Keratinocyte (primary cell): Measurements from ENCODE around the gene STOM. TPM values are rescaled to one million over a fixed set of nuclear protein-coding genes. Genes with fewer than 3 reads are reported as not detected.
A peak's percentile ranks its signal among the peaks of the same experiment; 100 is the strongest.

Experiments
- DNase-seq: peaks from one replicate; pipeline ENCODE4 v3.0.0-alpha.2; 2011; ENCODE audit warnings: low read depth, missing footprints, low spot score
- FAIRE-seq: peaks from 2 replicates; lab custom pipeline; 2011; peaks lifted over from hg19 to GRCh38; lab: Jason Lieb, UNC
- H2AFZ ChIP-seq: 2 replicates; pipeline ENCODE4 v1.6.0; 2012; ENCODE audit warnings: low read length, control low read depth, inconsistent platforms; ENCODE audit not compliant: control insufficient read depth
- H3K27ac ChIP-seq: 2 replicates; pipeline ENCODE4 v1.5.1; 2011; ENCODE audit warnings: low read length; ENCODE audit not compliant: control insufficient read depth, insufficient read depth
- H3K27me3 ChIP-seq: 3 replicates; pipeline ENCODE4 v1.6.0; 2011; ENCODE audit warnings: low read length; ENCODE audit not compliant: control insufficient read depth, insufficient read depth; ENCODE audit errors: extremely low read depth
- H3K36me3 ChIP-seq, 2 experiments: 2 replicates in 1 of 2; 3 replicates in 1 of 2; pipeline ENCODE4 v1.5.1; 2011; ENCODE audit warnings: low read length in 2 of 2, mild to moderate bottlenecking in 1 of 2; ENCODE audit not compliant: control insufficient read depth in 2 of 2, insufficient read depth in 2 of 2; ENCODE audit errors: extremely low read depth in 1 of 2
- H3K4me1 ChIP-seq: 3 replicates; pipeline ENCODE4 v1.5.1; 2011; ENCODE audit warnings: low read length; ENCODE audit not compliant: control insufficient read depth, insufficient read depth; ENCODE audit errors: extremely low read depth
- H3K4me2 ChIP-seq: 3 replicates; pipeline ENCODE4 v1.6.0; 2011; ENCODE audit warnings: low read depth, low read length; ENCODE audit not compliant: control insufficient read depth, insufficient read depth; ENCODE audit errors: extremely low read depth
- H3K4me3 ChIP-seq, 3 experiments: fragments of 200-600 bp in 1 of 3; sonication (generic) in 1 of 3; 2 replicates in 2 of 3; 3 replicates in 1 of 3; pipeline ENCODE4 v1.5.1; 2011 to 2016; ENCODE audit warnings: low read length in 3 of 3, mild to moderate bottlenecking in 3 of 3, control low read depth in 2 of 3, inconsistent platforms in 1 of 3, low read depth in 1 of 3, mixed read lengths in 1 of 3, mixed run types in 1 of 3, moderate library complexity in 1 of 3; ENCODE audit not compliant: control insufficient read depth in 2 of 3, insufficient read depth in 2 of 3; ENCODE audit errors: extremely low read depth in 1 of 3
- H3K79me2 ChIP-seq: 2 replicates; pipeline ENCODE4 v1.6.0; 2012; ENCODE audit warnings: low read length; ENCODE audit not compliant: control insufficient read depth, insufficient read depth
- H3K9ac ChIP-seq: 3 replicates; pipeline ENCODE4 v1.6.0; 2011; ENCODE audit warnings: low read length; ENCODE audit not compliant: control insufficient read depth, insufficient read depth; ENCODE audit errors: extremely low read depth
- H3K9me1 ChIP-seq: 3 replicates; pipeline ENCODE4 v1.6.0; 2011; ENCODE audit warnings: low read length; ENCODE audit not compliant: control insufficient read depth, insufficient read depth; ENCODE audit errors: extremely low read depth
- H3K9me3 ChIP-seq: 2 replicates; pipeline ENCODE4 v1.5.1; 2012; ENCODE audit warnings: low read depth, low read length; ENCODE audit not compliant: control insufficient read depth
- H4K20me1 ChIP-seq: 3 replicates; pipeline ENCODE4 v1.6.0; 2011; ENCODE audit warnings: low read length; ENCODE audit not compliant: control insufficient read depth, insufficient read depth; ENCODE audit errors: extremely low read depth
- EZH2 ChIP-seq: IDR thresholded peaks from one replicate; pipeline ENCODE4 v1.6.1; 2012; ENCODE audit warnings: inconsistent platforms, mild to moderate bottlenecking, low read length, moderate library complexity
- dilution Hi-C: fragments of 300-500 bp; cut with MboI; formaldehyde crosslinking; loops from one replicate; pipeline ENCODE4 v1.7.0; 2020; ENCODE audit warnings: low sequenced_read_pairs; ENCODE audit not compliant: extremely low pct_ligation_motif_present
- polyA plus RNA-seq, 5 experiments: library from polyadenylated mRNA; depleted of rRNA in 3 of 5; stranded (reverse) in 3 of 5; stranded (forward) in 1 of 5; unstranded in 1 of 5; fragments of >200 nt; gene quantifications; 1 replicate in 1 of 5; 2 replicates in 3 of 5; 3 replicates in 1 of 5; pipeline versions ENCODE4 v1.2.1 to v1.2.3, GENCODE V29; 2011 to 2012; ENCODE audit warnings: missing spikeins in 2 of 5, low read depth in 1 of 5, low replicate concordance in 1 of 5
- TF ChIP-seq, protein P1 (sequence below), 3 experiments: IDR thresholded peaks in 1 of 3; conservative IDR thresholded peaks in 1 of 3; optimal IDR thresholded peaks in 1 of 3; 2 replicates in 2 of 3; 3 replicates in 1 of 3; pipeline versions ENCODE3 to v1.5.1; 2011; ENCODE audit warnings: low read length in 3 of 3, mild to moderate bottlenecking in 3 of 3, moderate library complexity in 2 of 3, control low read depth in 1 of 3, inconsistent platforms in 1 of 3; ENCODE audit not compliant: insufficient read depth in 2 of 3; ENCODE audit errors: extremely low read depth in 1 of 3

STOM gene
- polyA plus RNA-seq, 1 donor (not counting 4 experiments of a cell fraction or from before 2014, with no cell fraction given), result 121 TPM

- TF ChIP-seq EZH2, result no peak
- TF ChIP-seq, protein P1, sequence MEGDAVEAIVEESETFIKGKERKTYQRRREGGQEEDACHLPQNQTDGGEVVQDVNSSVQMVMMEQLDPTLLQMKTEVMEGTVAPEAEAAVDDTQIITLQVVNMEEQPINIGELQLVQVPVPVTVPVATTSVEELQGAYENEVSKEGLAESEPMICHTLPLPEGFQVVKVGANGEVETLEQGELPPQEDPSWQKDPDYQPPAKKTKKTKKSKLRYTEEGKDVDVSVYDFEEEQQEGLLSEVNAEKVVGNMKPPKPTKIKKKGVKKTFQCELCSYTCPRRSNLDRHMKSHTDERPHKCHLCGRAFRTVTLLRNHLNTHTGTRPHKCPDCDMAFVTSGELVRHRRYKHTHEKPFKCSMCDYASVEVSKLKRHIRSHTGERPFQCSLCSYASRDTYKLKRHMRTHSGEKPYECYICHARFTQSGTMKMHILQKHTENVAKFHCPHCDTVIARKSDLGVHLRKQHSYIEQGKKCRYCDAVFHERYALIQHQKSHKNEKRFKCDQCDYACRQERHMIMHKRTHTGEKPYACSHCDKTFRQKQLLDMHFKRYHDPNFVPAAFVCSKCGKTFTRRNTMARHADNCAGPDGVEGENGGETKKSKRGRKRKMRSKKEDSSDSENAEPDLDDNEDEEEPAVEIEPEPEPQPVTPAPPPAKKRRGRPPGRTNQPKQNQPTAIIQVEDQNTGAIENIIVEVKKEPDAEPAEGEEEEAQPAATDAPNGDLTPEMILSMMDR (optimal IDR thresholded peaks at IDR 0.05 in 1 of 3, IDR thresholded peaks at IDR 0.05 in 1 of 3, conservative IDR thresholded peaks at IDR 0.05 in 1 of 3; ENCODE audit: extremely low read depth in 1 of 3, insufficient read depth in 2 of 3, low read length in 3 of 3), result no peak
- FAIRE-seq (no peak), DNase-seq (no peak)
- Histone ChIP-seq H3K27ac (no peak overlapping the region), H3K9me1 (no peaks in the 10 kb centered on the region), H3K27me3 (no peaks in the 10 kb centered on the region), H2AFZ (no peak overlapping the region), H3K79me2 (no peaks in the 10 kb centered on the region), H3K36me3 (peaks cover 42 to 47% of the 10 kb centered on the region in 2 experiments), H3K9ac (no peak overlapping the region), H4K20me1 (no peaks in the 10 kb centered on the region), H3K4me3 (no peak overlapping the region), H3K4me2 (no peak overlapping the region), H3K9me3 (no peaks in the 10 kb centered on the region), H3K4me1 (peaks cover 20% of the 10 kb centered on the region)
- dilution Hi-C loops, result no loop called here
Observed at GRCh38 chr9:121326901-121327613, 43.0 kb downstream of the STOM start.

- no peak overlapping the region for H3K27ac ChIP-seq
- no peak overlapping the region for H3K9ac ChIP-seq
- peaks cover 20% of the 10 kb centered on the region for H3K4me1 ChIP-seq
- TF ChIP-seq EZH2, result no peak
- TF ChIP-seq, protein P1 (optimal IDR thresholded peaks at IDR 0.05 in 1 of 3, IDR thresholded peaks at IDR 0.05 in 1 of 3, conservative IDR thresholded peaks at IDR 0.05 in 1 of 3; ENCODE audit: extremely low read depth in 1 of 3, insufficient read depth in 2 of 3, low read length in 3 of 3), result no peak
- no peaks in the 10 kb centered on the region for H3K9me1 ChIP-seq
- no peaks in the 10 kb centered on the region for H3K27me3 ChIP-seq
- dilution Hi-C loops, result no loop called here
- FAIRE-seq (peak; percentile 56), DNase-seq (no peak)
- H3K9me3 ChIP-seq, result no peaks in the 10 kb centered on the region
- no peaks in the 10 kb centered on the region for H4K20me1 ChIP-seq
- H3K79me2 ChIP-seq, result no peaks in the 10 kb centered on the region
- H3K4me3 ChIP-seq, result no peak overlapping the region
- no peak overlapping the region for H3K4me2 ChIP-seq
- H3K36me3 ChIP-seq, result peaks cover 38 to 48% of the 10 kb centered on the region in 2 experiments
- H2AFZ ChIP-seq, result no peak overlapping the region
Observed at GRCh38 chr9:121326130-121326838, 43.8 kb downstream of the STOM start.
